Measurements from ENCODE around the gene NAB1. TPM values are rescaled to one million over a fixed set of nuclear protein-coding genes. Genes with fewer than 3 reads are reported as not detected.
A peak's percentile ranks its signal among the peaks of the same experiment; 100 is the strongest.

NAB1 gene
- total RNA-seq, 4 donors from 2014 or later = 4.9 to 11.0 (median 9.2) TPM

DNA sequence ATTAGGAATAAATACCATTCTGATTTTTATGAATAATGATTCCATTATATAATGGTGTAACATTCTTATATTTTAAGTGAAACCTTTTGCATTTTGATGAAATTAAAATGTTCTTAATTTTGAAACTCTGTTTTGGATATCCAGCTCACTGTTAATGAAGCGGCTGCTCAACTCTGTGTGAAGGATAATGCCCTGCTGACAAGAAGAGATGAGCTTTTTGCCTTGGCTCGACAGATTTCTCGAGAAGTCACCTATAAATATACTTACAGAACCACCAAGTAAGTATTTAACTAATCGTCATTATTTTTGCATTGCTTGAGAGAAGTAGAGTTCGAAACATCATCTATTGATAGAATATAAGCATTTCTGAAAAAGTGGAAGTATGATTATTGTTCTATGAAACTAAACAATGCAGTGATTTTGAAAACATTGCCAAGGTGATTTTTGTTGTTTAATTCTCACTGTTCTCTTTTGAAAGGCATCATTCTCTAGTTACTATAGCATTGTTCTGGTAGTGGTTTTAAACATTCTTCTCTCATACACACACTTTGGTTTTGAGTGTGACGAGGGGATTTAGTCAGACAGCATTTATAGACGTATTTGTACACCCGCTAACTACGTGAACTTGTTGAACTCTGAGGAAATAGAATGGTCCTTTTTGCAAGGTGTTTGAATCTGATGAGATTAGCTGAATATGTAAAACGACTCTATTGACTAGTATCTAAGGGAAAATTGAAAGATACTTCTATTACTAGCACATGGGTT lies 21.5 kb downstream of the NAB1 start:
- peaks cover 0 to 18% of the 10 kb centered on the region in 2 donors for H3K36me3 ChIP-seq

DNA sequence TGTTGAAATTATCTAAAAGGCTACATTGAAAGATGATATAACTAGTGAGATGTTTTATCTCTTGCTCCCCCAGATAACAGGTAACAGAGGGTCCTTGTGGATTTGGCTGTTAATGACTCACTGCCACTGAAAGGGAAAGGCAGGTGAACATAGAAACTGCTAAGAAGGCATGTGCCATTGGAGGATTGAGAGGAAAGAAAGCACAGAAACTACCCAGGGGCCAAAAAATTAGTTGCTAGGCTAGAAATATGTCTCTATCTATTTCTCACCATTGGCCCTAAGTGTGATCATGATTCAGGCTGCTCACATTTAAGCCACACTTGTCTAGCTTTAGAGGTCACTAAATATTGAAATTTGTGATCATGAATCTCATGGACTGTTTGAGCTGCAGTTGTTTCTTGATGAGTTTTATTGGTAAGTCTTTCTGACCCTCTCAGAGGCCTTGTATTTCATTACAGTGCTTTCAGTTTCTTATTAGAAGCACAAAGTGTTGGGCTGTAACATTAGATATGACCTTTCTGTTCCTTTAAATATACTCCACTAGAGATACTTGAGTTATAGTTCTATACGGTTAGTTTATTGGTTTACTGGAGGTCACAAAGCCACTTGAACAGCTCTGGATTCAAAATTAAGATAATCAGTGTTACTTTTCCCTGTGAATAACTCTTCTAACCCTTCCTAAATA lies 26.2 kb downstream of the NAB1 start:
- peaks cover 0 to 8% of the 10 kb centered on the region in 2 donors for H3K4me1 ChIP-seq
- H3K4me3 ChIP-seq = no peak overlapping the region
- H3K27ac ChIP-seq = peak overlapping the region in 1 of 4 donors; percentile 49
- ATAC-seq (no peak), DNase-seq (no peak)
- H3K36me3 ChIP-seq = peaks cover 0 to 18% of the 10 kb centered on the region in 2 donors
- intact Hi-C loops (cut with DNase I; ENCODE audit: low total_unique reads) = no loop called here
- TF ChIP-seq, protein P1, sequence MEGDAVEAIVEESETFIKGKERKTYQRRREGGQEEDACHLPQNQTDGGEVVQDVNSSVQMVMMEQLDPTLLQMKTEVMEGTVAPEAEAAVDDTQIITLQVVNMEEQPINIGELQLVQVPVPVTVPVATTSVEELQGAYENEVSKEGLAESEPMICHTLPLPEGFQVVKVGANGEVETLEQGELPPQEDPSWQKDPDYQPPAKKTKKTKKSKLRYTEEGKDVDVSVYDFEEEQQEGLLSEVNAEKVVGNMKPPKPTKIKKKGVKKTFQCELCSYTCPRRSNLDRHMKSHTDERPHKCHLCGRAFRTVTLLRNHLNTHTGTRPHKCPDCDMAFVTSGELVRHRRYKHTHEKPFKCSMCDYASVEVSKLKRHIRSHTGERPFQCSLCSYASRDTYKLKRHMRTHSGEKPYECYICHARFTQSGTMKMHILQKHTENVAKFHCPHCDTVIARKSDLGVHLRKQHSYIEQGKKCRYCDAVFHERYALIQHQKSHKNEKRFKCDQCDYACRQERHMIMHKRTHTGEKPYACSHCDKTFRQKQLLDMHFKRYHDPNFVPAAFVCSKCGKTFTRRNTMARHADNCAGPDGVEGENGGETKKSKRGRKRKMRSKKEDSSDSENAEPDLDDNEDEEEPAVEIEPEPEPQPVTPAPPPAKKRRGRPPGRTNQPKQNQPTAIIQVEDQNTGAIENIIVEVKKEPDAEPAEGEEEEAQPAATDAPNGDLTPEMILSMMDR (IDR thresholded peaks at IDR 0.05 in 4 of 5, conservative IDR thresholded peaks at IDR 0.05 in 1 of 5) = no peak
- no peak for TF ChIP-seq POLR2A (IDR thresholded peaks at IDR 0.05)
- H3K9me3 ChIP-seq = no peaks in the 10 kb centered on the region
- no peaks in the 10 kb centered on the region for H3K27me3 ChIP-seq
- in situ Hi-C loops (cut with MboI; ENCODE audit: low sequenced_read_pairs in 4 of 4) = no loop called here

More for the DNA sequence above, 21.5 kb downstream of the NAB1 start:
- DNase-seq (no peak), ATAC-seq (no peak)
- H3K9me3 ChIP-seq = no peaks in the 10 kb centered on the region
- H3K27ac ChIP-seq = no peak overlapping the region
- H3K27me3 ChIP-seq = no peaks in the 10 kb centered on the region
- intact Hi-C loops (cut with DNase I; ENCODE audit: low total_unique reads) (no loop called here), in situ Hi-C loops (cut with MboI; ENCODE audit: low sequenced_read_pairs in 4 of 4) (no loop called here)
- peaks cover 5 to 14% of the 10 kb centered on the region in 2 donors for H3K4me1 ChIP-seq
- TF ChIP-seq, protein P1 (IDR thresholded peaks at IDR 0.05 in 4 of 5, conservative IDR thresholded peaks at IDR 0.05 in 1 of 5) = no peak
- no peak for TF ChIP-seq POLR2A (IDR thresholded peaks at IDR 0.05)
- no peak overlapping the region for H3K4me3 ChIP-seq

DNA sequence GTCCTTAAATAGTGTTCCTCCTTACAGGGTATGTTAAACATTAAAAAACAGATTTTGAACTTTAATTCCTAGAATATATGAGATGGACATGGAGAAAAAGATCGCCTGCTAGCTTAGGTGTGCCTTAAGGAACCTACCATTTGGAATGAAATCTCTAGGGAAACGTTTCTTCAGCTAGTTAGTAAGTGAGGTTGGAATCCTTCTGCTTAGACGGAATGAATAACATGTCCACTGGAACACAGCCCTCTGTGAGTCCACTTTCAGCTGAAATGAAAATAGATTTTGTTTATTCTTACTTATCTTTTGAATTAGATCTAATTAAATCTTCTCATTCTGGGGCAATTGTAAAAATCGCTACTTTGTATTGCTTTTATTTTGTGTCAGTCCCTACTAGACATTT lies 28.4 kb downstream of the NAB1 start:
- no peak for DNase-seq
- in situ Hi-C loops (cut with MboI; ENCODE audit: low sequenced_read_pairs in 4 of 4) = no loop called here
- no peak overlapping the region for H3K27ac ChIP-seq

DNA sequence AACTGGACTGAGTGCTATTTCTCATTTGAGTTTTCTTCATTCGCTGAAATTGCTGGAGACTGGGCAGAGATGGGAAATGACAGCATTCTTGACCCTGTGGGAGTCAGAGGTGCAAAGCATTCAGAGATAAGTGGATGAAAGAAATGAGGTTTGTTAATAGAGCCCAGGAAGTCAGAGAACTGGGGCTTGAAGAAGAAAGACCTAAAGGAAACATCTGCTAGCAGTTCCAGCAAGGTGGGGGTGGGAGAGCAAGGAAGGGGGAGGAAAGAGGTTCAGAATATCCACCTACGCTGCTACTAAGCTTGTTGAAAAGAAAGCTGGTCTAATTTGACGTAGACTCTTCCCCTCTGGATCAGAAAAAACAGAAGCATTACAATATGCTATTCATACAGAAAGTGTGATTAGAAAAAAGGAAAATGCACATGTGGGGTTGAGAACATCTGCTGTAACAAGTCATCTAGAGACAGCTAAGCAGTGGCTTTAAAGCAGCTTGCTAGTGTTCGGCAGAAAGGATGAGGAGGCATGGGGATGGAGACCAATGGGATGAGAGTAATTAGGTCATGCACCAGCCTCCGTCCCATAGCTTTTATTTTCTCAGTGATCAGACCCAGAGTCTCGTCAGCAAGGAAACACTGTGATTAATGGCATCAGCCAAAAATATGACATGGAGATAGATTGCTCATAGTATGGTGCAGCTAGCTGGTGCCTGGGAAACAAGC lies 29.7 kb downstream of the NAB1 start:
- ATAC-seq = no peak
- no peak overlapping the region for H3K4me3 ChIP-seq
- H3K9me3 ChIP-seq = no peaks in the 10 kb centered on the region
- in situ Hi-C loops (cut with MboI; ENCODE audit: low sequenced_read_pairs in 4 of 4) (no loop called here), intact Hi-C loops (cut with DNase I; ENCODE audit: low total_unique reads) (no loop called here)
- no peak for TF ChIP-seq POLR2A (IDR thresholded peaks at IDR 0.05)
- TF ChIP-seq, protein P1 (IDR thresholded peaks at IDR 0.05 in 4 of 5, conservative IDR thresholded peaks at IDR 0.05 in 1 of 5) = no peak
- DNase-seq = no peak
- H3K4me1 ChIP-seq = peaks cover 0 to 8% of the 10 kb centered on the region in 2 donors
- H3K27me3 ChIP-seq = no peaks in the 10 kb centered on the region
- H3K36me3 ChIP-seq = peaks cover 0 to 8% of the 10 kb centered on the region in 2 donors
- no peak overlapping the region for H3K27ac ChIP-seq

More for the DNA sequence above, 28.4 kb downstream of the NAB1 start:
- Histone ChIP-seq H3K4me1 (peaks cover 0 to 8% of the 10 kb centered on the region in 2 donors), H3K9me3 (no peaks in the 10 kb centered on the region), H3K36me3 (peaks cover 0 to 9% of the 10 kb centered on the region in 2 donors), H3K4me3 (no peak overlapping the region), H3K27me3 (no peaks in the 10 kb centered on the region)
- ATAC-seq = no peak
- TF ChIP-seq, protein P1 (IDR thresholded peaks at IDR 0.05 in 4 of 5, conservative IDR thresholded peaks at IDR 0.05 in 1 of 5) = no peak
- TF ChIP-seq POLR2A (IDR thresholded peaks at IDR 0.05) = no peak
- intact Hi-C loops (cut with DNase I; ENCODE audit: low total_unique reads) = no loop called here
